ENCODE results near the gene EIF4E1B. TPM values are rescaled to one million over a fixed set of nuclear protein-coding genes. Genes with fewer than 3 reads are reported as not detected.
A peak's percentile ranks its signal among the peaks of the same experiment; 100 is the strongest.

Gene EIF4E1B
- total RNA-seq, 1 donor: not detected

DNA sequence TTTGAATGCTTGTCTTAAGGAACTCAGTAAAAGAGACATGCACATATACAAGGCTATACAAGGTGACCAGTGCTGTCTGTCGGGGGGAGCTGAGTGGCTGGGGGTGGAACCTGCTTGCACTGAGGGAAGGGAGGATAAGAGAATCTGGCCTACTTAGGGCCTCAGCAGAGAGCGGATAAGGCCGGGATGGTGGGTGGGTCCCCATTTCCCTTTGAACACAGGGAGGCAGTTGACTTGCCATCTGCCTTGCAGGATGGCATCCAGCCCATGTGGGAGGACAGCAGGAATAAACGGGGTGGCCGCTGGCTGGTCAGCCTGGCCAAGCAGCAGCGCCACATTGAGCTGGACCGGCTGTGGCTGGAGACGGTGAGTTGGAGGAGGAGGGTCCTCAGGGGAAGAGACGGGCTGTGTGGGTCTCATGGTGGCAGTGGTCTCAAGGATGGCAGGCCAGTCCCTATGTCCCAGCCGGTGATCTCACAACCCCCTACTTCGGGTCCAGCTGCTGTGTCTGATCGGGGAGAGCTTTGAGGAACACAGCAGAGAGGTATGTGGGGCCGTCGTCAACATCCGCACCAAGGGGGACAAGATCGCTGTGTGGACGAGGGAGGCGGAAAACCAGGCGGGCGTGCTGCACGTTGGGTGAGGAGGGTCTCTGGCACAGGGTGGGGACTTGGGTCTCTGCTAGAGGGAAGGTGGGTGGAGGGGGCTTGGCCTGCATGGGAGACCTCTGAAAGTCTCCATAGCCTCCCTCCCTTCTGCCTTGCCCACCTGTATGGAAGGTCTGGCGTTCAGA is 14.6 kb downstream of the EIF4E1B start:
- DNase-seq (ENCODE audit: low read depth in 2 of 3, low spot score in 2 of 3): no peak

DNA sequence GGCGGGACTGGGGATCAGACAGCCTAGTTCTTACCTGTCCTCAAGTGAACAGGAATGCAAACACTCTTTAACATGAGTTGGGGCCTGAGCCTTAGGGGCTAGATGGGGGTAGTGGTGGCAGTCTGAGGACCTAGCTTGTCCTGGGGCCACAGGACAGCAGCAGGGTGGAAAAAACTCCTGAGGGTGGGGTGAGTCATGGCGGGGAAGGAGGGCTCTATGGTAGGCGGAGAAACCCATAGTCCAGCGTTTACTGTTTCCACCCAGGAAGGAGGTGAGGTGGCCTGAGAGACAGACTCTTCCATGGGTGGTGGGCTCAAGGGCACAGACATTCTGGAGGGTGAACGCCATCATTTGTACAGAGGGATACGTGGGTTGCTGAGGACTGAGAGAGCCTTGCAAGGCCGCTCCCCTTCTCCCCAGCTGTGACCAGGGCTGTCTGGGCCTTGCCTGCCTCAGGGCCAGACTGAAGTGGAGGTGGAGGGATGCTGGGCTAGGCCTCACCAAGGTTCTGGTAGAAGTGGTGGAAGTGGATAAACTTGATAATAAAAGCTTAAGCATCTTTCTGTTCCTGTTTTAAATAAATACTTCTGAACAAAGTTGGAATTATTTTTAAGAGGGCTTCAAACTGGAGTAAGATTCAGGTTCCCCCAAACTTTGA is 15.7 kb downstream of the EIF4E1B start:
- DNase-seq (ENCODE audit: low read depth in 2 of 3, low spot score in 2 of 3): no peak

DNA sequence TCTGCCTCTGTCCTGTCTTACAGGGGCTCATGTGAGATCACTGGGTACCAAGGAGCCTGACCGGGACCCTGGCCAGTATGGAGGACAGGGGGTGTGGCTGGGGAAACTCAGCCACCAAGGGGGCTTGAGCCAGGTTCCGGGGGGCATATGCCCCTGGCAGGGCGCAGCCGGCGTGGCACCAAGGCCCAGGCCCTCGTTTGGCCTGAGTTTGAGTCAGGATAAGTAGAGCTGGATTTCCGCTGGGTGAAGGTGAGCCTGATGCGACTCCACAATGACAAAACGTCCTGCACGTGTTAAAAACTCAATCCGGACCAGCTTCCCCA is 16.2 kb downstream of the EIF4E1B start:
- DNase-seq (ENCODE audit: low read depth in 2 of 3, low spot score in 2 of 3): no peak

DNA sequence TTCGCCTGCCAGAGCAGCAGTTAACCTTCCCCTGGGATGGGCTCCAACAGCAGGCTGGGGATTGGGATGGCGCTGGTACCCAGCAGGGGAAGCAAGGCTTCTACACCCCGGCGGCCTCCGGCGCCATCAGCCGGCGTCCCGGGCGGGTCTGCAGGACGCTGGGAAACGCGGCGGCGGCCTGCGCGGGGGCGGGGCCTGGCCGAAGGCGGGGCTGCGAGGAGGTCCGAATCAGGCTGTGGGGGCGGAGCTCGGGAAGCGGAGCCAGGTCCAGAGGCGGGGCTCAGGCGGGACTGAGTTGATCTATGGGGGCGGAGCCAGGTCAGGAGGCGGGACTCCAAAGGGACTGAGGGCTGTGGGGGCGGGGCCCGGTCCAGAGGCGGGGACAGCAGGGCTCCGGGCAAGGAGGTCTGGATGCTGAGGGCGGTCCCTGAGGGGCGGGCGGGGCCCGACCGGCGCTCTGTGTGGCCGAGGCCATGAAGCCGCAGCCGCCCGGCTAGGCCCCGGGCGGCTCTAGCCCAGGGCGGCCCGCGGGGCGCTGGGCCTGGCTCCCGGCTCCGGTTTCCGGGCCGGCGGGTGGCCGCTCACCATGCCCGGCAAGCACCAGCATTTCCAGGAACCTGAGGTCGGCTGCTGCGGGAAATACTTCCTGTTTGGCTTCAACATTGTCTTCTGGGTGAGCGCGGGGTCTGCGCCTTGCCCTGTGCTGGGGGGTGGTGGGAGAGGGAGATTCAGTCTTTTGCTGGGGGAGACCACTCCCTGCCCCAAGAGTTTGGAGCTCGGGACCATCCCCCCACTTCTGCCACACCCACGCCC is 16.8 kb downstream of the EIF4E1B start, which contains the start of gene TSPAN17:
TSPAN17 (plus strand) TSS at position 455 of the 813 bp plus-strand sequence; CDS start at position 587, 132 bp downstream.
- peak; percentile 89 to 98 (median 98) for DNase-seq (ENCODE audit: low read depth in 2 of 3, low spot score in 2 of 3)

DNA sequence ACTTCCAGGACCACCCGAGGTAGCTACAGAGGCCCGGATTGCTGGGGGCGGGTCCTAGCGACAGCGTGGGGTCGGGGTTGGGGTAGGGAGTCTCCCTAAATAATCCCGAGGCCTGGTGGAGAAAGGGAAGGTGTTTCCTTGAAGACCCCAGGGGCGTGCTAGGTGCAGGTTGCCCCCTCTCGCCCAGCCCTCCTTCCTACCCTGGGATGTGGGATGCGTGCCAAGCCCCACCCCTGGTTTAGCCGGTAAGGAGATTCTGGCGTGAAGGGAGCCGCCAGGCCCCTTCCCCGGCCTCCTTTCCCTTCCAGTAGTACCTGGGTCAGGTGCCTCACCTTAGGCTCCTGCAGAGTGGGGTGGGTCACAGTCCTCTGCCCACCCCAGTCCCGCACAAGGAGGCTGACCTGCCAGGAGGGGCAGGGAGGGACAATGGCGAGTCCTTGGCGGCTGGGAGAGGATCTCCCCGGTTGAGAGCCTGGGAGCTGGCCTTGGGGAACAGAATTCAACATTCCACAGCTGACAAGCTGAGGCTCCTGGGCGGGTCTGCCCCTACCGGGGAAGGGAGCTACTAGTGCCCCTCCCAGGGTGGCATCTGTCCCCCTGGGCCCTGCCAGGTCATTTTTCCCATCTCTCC is 17.5 kb downstream of the EIF4E1B start:
- DNase-seq (ENCODE audit: low read depth in 2 of 3, low spot score in 2 of 3): no peak

DNA sequence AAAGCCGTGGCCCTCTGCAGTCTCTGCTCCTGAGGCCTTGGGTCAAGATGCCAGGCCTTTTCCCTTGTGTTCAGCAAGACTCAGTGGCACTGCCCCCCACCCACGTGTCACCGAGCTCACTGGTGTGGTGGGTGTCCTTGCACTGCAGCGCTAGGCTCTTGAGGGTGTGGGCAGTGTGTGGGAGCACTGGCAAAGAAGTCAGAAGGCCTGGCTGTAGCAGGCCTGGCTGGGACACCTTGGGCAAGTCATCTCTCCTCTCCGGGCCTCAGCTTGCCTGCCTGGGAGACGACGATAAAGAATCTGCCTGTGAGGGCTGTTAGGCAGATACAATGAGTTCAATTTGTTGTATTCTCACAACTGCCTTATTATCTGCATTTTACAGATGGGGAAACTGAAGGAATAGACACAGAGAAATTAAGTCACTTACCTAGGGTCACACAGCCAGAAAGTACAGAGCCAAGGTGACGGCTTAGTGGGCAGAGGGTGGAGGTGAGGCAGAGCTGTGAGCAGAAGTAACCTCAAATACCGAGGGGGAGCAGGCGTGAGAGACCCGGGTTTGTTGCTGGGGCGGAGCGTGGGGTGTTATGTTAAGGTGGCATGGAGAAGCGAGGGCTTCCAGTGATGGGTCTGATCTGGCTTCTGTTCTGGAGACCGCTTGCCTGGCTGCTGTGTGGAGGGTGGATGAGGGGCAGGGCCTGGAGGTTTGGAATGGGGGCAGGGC is 18.2 kb downstream of the EIF4E1B start:
- no peak for DNase-seq (ENCODE audit: low read depth in 2 of 3, low spot score in 2 of 3)

DNA sequence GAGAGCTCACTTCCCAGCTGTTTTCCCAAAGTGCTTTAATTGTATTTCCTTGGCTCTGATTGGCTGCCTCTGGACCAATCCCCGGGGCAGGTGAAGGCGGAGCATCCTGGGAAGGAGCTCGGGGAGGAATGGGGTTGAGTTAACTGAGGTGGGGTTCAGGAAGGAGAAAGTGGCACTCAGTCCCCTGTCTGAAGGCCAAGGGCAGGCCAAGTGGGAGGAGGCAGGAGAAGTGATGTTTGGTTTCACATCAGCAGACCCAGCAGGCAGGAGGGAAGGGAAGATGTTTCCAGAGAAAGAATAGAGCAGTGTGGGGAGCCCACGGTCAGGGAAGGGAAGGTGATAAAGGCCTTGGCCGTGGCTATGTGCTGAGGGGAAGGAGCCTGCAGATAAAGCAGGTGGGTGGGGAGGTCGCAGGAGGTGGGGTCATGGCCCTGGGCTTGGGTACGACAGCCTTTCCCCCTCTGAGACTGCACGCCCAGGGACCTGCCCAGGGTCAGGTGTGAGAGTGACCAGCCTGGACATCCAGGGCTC is 19.9 kb downstream of the EIF4E1B start:
- no peak for DNase-seq (ENCODE audit: low read depth in 2 of 3, low spot score in 2 of 3)

DNA sequence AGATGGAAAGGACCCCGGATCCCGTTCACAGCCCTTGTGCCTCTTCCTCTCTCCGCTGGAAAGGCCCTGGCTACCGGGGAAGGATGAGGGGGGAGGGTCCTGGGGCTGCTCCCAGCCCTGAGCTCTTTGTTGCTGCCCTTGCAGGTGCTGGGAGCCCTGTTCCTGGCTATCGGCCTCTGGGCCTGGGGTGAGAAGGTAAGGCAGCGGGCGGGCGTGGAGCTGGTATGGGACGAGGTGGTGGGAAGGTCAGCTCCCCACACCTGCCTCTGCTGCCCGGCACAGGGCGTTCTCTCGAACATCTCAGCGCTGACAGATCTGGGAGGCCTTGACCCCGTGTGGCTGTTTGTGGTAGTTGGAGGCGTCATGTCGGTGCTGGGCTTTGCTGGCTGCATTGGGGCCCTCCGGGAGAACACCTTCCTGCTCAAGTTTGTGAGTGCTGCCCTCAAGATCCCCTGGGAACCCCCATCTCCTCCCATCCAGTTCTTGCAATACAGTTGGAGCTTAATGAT is 21.1 kb downstream of the EIF4E1B start:
- DNase-seq (ENCODE audit: low read depth in 2 of 3, low spot score in 2 of 3): no peak

DNA sequence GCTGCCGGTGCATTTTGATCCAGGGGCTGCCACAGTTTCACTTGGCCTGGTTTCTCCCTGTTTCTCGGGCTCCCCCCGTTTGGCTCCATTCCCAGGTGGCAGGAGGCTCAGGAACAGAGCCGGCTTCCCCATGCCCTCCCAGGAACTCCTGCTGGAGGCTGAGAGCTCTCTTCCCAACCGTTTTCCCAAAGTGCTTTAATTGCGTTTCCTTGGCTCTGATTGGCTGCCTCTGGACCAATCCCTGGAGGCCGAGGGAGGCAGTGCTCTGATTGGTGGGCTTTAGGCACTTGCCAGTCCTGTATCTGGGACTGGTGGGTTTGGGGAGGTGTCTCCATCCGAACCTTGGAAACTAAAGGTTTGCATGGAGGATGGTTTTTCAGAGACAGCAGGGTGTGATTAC is 21.7 kb downstream of the EIF4E1B start:
- DNase-seq (ENCODE audit: low read depth in 2 of 3, low spot score in 2 of 3): no peak

DNA sequence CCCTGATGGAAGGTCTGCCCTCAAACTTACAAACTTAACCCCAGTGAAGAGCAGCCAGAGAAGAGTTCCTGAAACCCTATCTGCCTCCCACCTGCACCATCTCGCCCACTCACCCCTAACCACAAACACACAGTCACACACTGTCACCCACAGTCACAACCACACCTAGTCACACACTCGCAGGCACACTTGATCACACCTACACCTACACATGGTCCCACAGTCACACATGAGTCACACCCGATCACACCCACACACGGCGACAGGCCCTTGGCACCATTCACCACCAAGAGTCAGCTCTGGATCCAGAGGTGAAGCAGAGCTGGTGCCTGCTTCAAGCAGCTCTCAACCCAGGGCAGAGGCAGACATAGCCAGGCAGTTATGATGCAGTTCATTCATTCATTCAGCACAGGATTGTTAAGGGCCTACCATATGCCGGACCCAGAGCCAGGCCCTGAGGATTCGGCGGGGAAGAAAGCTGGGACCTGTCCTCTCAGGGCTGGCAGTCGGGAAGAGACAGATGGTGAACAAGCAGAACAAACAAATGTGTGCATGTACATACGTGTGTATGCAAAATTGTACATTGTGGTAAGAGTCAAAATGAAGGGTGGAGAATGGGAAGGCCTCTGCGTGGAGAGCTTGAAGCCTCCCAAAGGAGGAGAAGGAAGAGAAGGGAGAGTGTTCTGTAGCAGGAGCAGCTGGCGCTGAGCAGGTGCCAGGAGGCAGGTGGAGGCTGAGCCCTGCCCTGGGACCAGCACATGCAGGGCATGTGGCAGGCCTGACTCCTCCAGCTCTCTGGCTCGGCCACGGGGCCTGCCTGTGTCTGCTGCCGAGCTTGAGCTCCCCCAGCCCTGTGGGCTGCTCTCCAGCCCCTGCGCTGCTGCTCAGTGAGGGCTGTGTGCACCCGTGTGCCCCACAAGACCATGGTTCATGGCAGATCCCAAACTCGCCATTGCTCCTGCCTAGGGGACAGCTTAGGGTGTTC is 23.2 kb downstream of the EIF4E1B start:
- DNase-seq (ENCODE audit: low read depth in 2 of 3, low spot score in 2 of 3): no peak

DNA sequence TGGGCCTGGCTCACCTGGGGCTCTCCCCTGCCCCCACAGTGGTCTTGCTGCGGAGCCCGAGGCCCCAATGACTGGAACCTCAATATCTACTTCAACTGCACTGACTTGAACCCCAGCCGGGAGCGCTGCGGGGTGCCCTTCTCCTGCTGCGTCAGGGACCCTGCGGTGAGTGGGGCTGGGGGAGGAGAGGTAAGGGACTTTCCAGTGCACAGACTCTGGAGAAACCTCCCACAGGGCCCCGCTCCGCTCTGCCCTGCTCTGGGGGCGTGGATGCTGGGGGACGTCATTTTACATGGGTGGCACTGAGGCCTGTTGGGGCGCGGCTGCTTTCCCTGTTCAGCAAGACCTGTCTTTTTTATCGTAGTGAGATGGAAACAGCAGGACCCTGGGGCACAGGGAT is 24.4 kb downstream of the EIF4E1B start:
- no peak for DNase-seq (ENCODE audit: low read depth in 2 of 3, low spot score in 2 of 3)

DNA sequence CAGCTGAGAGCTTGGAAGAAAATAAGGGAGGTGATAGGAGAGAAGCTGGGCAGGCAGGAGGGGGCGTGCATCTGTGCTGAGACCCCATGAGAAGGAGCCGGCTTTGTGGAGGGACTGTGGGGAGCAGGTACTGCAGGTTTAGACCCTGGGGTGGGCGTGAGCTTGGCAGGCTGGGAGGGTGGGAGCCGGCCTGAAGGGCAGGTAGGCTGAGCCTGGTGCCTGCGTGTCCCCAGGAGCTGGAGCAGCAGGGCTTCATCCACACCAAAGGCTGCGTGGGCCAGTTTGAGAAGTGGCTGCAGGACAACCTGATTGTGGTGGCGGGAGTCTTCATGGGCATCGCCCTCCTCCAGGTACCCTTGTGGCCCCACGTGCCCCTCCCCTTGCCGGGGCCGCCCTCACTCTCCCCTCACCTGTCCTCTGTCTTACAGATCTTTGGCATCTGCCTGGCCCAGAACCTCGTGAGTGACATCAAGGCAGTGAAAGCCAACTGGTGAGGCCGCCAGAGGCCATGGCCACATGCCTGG is 26.1 kb downstream of the EIF4E1B start:
- no peak for DNase-seq (ENCODE audit: low read depth in 2 of 3, low spot score in 2 of 3)

DNA sequence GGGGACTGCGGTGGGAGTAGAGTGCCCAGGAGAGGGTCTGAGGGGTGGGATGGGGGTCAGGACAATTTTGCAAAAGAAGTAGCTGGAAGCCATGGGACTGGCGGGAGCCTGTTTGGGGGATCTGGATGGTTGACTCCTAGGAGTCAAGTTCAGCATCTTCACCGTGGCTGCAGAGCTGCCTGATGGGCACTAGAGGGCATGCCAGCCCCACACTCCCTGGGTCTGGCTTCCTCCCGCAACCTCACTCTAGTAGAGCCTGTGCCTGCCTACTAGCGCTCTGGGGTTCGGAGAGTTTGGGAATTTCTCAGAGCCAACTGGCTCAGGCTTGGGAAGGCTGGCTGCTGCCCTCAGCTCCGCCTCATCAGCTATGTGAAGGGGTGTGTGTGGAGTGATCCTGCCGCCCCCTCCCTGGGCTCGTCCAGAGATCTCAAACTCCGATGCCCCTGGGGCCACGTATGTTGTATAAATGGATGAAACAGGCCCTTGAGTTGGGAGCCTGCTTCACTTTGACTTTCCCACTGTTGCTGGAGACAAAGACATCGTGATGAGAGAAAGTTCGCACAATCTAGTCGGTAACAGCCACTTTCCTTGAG is 27.6 kb downstream of the EIF4E1B start:
- peak in 2 of 3 donors; percentile 59 to 75 for DNase-seq (ENCODE audit: low read depth in 2 of 3, low spot score in 2 of 3)

DNA sequence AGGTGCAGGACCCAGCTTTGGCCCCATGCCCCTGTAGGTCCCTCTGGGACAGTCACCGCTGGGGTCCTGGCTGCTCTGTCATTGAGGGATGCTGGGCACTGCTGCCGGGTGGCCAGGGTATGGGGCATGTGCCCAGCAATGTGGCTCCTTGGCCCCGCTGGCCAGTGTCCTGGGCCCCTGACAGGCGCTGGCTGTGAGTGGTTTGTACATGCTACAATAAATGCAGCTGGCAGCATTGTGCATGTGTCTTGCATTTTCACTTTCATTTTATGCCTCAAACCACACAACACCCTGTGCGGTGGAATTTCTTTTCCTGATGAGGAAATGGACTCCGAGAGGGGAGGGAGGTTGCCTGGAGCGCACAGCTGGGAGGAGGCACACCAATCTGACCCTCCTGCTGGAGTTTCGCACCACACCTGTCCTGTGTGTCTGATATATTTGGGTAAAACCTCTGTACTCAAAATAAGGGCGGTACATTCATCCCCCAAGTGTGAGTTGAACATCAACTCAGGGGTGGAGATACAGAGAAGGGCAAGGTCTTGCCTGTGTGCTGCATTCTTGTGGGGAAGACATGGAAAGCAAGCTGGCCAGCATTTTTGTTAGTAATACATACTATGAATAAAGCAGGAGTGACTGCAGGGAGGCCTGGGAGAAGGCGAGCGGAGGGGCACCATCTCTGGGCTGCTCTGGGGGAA is 28.5 kb downstream of the EIF4E1B start:
- peak in 2 of 3 donors; percentile 53 to 75 for DNase-seq (ENCODE audit: low read depth in 2 of 3, low spot score in 2 of 3)

DNA sequence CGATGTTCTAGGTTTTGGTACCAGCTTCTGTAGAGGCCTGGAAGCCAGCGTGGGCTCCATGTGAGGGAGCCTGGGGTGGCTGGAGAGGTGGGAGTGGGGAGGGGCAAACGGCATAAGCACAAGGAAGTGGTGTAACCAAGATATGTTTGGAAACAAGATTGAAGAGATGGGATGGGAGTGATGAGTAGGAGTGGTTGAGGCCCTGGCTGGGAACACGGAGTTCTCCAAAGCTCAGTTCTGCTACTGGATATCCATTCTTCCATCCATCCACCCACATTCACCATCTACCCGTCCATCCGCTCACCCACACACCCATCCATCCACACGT is 29.0 kb downstream of the EIF4E1B start:
- DNase-seq (ENCODE audit: low read depth in 2 of 3, low spot score in 2 of 3): no peak

DNA sequence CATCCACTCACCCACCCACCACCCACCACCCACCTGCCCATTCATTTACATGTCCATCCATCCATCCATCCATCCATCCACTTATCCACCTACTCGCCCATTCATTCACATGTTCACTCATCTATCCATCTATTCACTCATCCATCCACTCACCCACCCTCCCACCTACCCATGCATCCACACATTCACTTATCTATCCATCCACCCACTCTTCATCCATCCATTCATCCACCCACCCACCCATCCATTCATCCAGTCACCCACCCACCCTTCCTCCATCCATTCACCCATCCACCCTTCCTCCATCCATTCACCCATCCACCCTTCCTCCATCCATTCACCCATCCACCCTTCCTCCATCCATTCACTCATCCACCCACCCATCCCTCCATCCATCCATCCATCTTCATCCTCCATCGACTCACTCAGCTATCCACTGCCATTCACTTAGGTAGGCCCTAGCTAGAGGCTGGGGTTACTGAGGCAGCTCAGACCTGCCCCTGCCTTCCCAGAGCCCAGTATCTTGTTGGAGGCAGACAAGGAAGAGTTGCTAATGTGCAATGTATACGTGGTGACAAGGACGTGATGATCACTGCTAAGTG is 29.5 kb downstream of the EIF4E1B start:
- no peak for DNase-seq (ENCODE audit: low read depth in 2 of 3, low spot score in 2 of 3)

DNA sequence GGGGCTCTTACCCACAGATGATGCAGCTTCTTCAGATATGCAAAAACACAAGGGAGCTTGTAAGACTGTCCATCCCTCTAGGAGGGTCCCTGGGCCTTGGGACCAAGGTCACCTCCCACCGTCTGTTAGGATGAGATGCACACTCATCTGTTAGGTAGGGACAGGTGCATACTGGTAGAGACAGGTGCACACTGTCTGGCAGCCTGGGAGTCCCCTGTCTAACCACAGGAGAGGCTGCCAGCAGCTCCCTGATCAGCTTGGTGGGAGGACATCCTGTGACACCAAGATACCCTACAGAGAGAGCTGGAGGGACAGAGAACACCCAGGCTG is 30.0 kb downstream of the EIF4E1B start:
- no peak for DNase-seq (ENCODE audit: low read depth in 2 of 3, low spot score in 2 of 3)

Measured in hematopoietic multipotent progenitor cell (in vitro differentiated cells).